HG02981 (cell line): Measurements from ENCODE around the gene SMIM27.
"Not testable (repeated sequence)": the region's sequence is repeated elsewhere in the genome, so short reads cannot be mapped to it uniquely, and the experiment has no call there.

Source experiments
- ATAC-seq: cut with Tn5 transposase; IDR thresholded peaks from one replicate; pipeline ENCODE4 v1.9.1; 2021; ENCODE audit warnings: mild to moderate bottlenecking, moderate library complexity; ENCODE audit not compliant: unreplicated experiment

Gene SMIM27

GRCh38 chr9:32596096-32596865 is 44.2 kb downstream of the SMIM27 start:
- ATAC-seq, result no peak

- no peak for ATAC-seq
These were observed 44.8 kb downstream of the SMIM27 start for GRCh38 chr9:32596936-32597335.

GRCh38 chr9:32599021-32599420 is 46.9 kb downstream of the SMIM27 start:
- not testable (repeated sequence) for ATAC-seq
